Measurements from ENCODE around the gene TBC1D14.

TBC1D14 gene

DNA sequence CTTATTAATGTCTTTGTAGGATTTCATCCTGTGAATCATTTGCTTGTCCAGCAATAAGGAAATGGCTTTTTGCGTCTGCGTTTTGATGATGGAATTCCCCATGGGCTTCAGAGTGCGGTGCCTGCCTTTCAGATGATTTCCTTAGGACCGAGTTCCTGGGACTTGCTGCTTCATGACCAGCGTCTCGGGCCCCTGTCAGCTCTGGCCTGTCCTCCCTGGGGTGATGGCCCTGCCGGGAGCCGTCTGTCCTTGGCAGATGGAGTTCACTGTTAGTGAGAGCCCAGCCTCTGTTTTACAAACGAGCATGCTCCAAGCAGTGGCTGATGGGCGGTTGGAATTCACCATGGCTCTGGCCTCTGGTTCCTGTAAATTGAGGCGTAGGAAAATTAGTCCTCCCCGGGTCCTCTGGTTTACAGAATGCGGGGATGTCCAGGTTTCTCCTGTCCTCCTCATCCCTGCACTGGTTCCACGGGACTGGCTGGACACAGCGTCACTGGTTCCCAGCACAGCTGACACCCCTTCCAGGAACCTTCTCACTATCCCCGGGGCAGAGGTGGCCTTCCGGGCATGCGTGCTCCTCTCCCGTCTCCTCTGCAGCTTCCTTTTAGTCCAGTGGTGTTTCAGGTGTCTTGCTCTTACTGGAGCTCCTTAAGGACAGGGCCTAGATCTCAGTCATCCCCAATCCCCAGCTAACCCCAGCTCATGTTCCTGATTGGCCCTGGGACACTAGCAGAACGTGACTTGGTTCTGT, 34.9 kb downstream of the TBC1D14 start:
- H3K9me3 ChIP-seq (ENCODE audit: insufficient read depth, low read length) = no peaks in the 10 kb centered on the region

DNA sequence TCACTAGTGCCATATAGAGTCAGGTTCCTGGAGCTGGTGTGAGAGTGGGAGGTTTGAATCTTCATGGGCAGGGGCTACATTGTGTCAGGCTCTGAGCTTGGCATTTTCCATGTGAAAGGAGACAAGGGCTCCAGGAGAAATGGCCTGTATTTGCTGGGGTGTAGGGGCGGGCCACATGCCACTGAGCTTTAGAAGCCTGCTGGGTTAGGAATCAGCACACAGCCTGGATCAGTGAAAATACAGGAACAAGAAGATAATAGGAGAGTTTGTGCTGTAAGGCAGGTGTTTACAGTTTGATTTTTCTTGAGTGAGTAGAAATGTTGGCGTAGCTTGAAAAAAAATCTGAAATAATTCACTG, 35.4 kb downstream of the TBC1D14 start:
- H3K4me3 ChIP-seq (ENCODE audit: insufficient read depth, low read length, poor library complexity, severe bottlenecking) = no peak overlapping the region
- no peak overlapping the region for H3K9ac ChIP-seq (ENCODE audit: low read length)
- no peaks in the 10 kb centered on the region for H3K36me3 ChIP-seq (ENCODE audit: low read length)
- H3K27me3 ChIP-seq (ENCODE audit: low read length) = no peaks in the 10 kb centered on the region
- H3K79me2 ChIP-seq (ENCODE audit: insufficient read depth, low read length) = no peaks in the 10 kb centered on the region; the same call in 1 of the 2 replicates
- no peak overlapping the region for H2AFZ ChIP-seq (ENCODE audit: low read depth, low read length, severe bottlenecking)
- H3K27ac ChIP-seq (ENCODE audit: low read depth, low read length) = no peak overlapping the region
- no peaks in the 10 kb centered on the region for H3K9me2 ChIP-seq (replicated peaks; ENCODE audit: insufficient read depth, low read length)
- peaks cover 4% of the 10 kb centered on the region; the same call in 1 of the 2 replicates for H4K20me1 ChIP-seq (ENCODE audit: low read depth, low read length)
- no peaks in the 10 kb centered on the region for H3F3A ChIP-seq (ENCODE audit: insufficient read depth)
- TF ChIP-seq, protein P1, sequence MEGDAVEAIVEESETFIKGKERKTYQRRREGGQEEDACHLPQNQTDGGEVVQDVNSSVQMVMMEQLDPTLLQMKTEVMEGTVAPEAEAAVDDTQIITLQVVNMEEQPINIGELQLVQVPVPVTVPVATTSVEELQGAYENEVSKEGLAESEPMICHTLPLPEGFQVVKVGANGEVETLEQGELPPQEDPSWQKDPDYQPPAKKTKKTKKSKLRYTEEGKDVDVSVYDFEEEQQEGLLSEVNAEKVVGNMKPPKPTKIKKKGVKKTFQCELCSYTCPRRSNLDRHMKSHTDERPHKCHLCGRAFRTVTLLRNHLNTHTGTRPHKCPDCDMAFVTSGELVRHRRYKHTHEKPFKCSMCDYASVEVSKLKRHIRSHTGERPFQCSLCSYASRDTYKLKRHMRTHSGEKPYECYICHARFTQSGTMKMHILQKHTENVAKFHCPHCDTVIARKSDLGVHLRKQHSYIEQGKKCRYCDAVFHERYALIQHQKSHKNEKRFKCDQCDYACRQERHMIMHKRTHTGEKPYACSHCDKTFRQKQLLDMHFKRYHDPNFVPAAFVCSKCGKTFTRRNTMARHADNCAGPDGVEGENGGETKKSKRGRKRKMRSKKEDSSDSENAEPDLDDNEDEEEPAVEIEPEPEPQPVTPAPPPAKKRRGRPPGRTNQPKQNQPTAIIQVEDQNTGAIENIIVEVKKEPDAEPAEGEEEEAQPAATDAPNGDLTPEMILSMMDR (IDR thresholded peaks at IDR 0.05; ENCODE audit: insufficient read depth, low read length, poor library complexity, severe bottlenecking) = no peak
- TF ChIP-seq EZH2phosphoT487 (conservative IDR thresholded peaks at IDR 0.05; ENCODE audit: low read length) = no peak
- no peak overlapping the region for H3K4me2 ChIP-seq (ENCODE audit: low read depth, low read length, poor library complexity, severe bottlenecking)
- no peaks in the 10 kb centered on the region for H3K9me3 ChIP-seq (ENCODE audit: insufficient read depth, low read length)

More for the DNA sequence above, 34.9 kb downstream of the TBC1D14 start:
- TF ChIP-seq, protein P1 (IDR thresholded peaks at IDR 0.05; ENCODE audit: insufficient read depth, low read length, poor library complexity, severe bottlenecking) = no peak
- no peak for TF ChIP-seq EZH2phosphoT487 (conservative IDR thresholded peaks at IDR 0.05; ENCODE audit: low read length)
- no peaks in the 10 kb centered on the region for H3K9me2 ChIP-seq (replicated peaks; ENCODE audit: insufficient read depth, low read length)
- no peak overlapping the region for H3K27ac ChIP-seq (ENCODE audit: low read depth, low read length)
- H4K20me1 ChIP-seq (ENCODE audit: low read depth, low read length) = peaks cover 4% of the 10 kb centered on the region; the same call in 1 of the 2 replicates
- H2AFZ ChIP-seq (ENCODE audit: low read depth, low read length, severe bottlenecking) = no peak overlapping the region
- no peak overlapping the region for H3K4me3 ChIP-seq (ENCODE audit: insufficient read depth, low read length, poor library complexity, severe bottlenecking)
- no peaks in the 10 kb centered on the region for H3K36me3 ChIP-seq (ENCODE audit: low read length)
- H3K9ac ChIP-seq (ENCODE audit: low read length) = no peak overlapping the region
- no peaks in the 10 kb centered on the region for H3F3A ChIP-seq (ENCODE audit: insufficient read depth)
- H3K27me3 ChIP-seq (ENCODE audit: low read length) = no peaks in the 10 kb centered on the region
- H3K4me2 ChIP-seq (ENCODE audit: low read depth, low read length, poor library complexity, severe bottlenecking) = no peak overlapping the region
- no peaks in the 10 kb centered on the region; the same call in 1 of the 2 replicates for H3K79me2 ChIP-seq (ENCODE audit: insufficient read depth, low read length)

DNA sequence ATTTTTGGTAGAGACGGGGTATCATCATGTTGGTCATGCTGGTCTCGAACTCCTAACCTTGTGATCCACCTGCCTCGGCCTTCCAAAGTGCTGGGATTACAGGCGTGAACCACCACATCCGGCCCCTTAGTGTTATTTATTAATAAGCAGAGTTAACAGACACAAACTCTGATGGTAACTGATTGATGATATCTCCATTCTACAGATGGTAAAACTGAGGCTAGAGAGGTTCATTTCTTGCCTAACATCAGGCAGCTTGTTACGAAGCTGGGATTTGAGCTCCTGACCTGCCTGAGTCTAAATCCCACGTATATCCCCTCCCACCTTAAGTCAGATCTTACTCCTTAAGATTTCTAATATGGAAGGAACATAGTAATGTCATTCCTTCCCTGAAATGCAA, 36.9 kb downstream of the TBC1D14 start:
- Histone ChIP-seq H3K79me2 (ENCODE audit: insufficient read depth, low read length) (no peaks in the 10 kb centered on the region; the same call in 1 of the 2 replicates), H3K9me2 (replicated peaks; ENCODE audit: insufficient read depth, low read length) (no peaks in the 10 kb centered on the region)

More for the DNA sequence above, 36.9 kb downstream of the TBC1D14 start:
- Histone ChIP-seq H3K9ac (ENCODE audit: low read length) (no peak overlapping the region), H3K27ac (ENCODE audit: low read depth, low read length) (no peak overlapping the region), H3F3A (ENCODE audit: insufficient read depth) (no peaks in the 10 kb centered on the region), H4K20me1 (ENCODE audit: low read depth, low read length) (peaks cover 3% of the 10 kb centered on the region; the same call in 1 of the 2 replicates), H2AFZ (ENCODE audit: low read depth, low read length, severe bottlenecking) (no peak overlapping the region), H3K4me2 (ENCODE audit: low read depth, low read length, poor library complexity, severe bottlenecking) (no peak overlapping the region), H3K4me3 (ENCODE audit: insufficient read depth, low read length, poor library complexity, severe bottlenecking) (no peak overlapping the region), H3K27me3 (ENCODE audit: low read length) (no peaks in the 10 kb centered on the region), H3K9me3 (ENCODE audit: insufficient read depth, low read length) (no peaks in the 10 kb centered on the region), H3K36me3 (ENCODE audit: low read length) (no peaks in the 10 kb centered on the region)
- TF ChIP-seq, protein P1 (IDR thresholded peaks at IDR 0.05; ENCODE audit: insufficient read depth, low read length, poor library complexity, severe bottlenecking) = no peak
- TF ChIP-seq EZH2phosphoT487 (conservative IDR thresholded peaks at IDR 0.05; ENCODE audit: low read length) = no peak

Data from SU-DHL-6 (cell line).